ENCODE results near the gene TBC1D22A.
"Not testable (repeated sequence)": the region's sequence is repeated elsewhere in the genome, so short reads cannot be mapped to it uniquely, and the experiment has no call there.

TBC1D22A gene

DNA sequence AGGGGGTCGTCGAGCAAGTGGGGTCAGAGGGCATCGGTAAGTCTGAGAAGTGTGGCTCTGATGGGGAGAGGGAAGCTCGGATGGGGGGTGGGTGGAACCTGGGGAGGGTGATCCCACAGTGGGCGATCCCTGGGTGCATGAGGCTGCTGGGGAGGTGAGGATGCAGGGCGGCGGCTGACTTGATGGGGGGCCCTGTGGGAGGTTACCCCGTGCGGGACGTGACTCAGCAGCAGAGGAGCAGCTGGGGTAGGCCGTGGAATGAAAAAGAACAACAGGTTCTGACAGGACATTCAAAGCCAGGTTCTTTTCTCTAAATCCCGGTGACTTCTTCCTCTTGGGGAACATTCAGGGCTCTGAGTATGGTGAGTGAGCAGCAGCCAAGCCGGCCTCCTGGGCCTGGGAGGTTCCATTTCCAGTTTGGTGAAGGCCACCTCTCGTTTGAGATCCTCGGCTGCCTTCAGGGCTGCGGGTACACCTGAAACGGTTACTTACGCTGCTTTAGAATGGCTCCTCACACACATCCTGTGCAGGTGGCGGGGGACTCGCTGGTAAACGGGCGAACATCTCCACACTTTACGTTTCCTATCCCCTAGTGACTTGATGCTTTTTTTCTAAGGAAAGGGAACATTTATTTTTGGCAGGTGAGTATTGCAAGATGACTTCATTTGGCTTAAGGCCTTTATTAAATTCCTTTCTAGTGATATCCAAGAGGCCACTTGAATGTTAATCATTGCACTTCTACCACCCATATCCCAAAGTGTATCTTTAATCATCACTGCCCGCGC, 278.2 kb downstream of the TBC1D22A start:
- no peak for FAIRE-seq

DNA sequence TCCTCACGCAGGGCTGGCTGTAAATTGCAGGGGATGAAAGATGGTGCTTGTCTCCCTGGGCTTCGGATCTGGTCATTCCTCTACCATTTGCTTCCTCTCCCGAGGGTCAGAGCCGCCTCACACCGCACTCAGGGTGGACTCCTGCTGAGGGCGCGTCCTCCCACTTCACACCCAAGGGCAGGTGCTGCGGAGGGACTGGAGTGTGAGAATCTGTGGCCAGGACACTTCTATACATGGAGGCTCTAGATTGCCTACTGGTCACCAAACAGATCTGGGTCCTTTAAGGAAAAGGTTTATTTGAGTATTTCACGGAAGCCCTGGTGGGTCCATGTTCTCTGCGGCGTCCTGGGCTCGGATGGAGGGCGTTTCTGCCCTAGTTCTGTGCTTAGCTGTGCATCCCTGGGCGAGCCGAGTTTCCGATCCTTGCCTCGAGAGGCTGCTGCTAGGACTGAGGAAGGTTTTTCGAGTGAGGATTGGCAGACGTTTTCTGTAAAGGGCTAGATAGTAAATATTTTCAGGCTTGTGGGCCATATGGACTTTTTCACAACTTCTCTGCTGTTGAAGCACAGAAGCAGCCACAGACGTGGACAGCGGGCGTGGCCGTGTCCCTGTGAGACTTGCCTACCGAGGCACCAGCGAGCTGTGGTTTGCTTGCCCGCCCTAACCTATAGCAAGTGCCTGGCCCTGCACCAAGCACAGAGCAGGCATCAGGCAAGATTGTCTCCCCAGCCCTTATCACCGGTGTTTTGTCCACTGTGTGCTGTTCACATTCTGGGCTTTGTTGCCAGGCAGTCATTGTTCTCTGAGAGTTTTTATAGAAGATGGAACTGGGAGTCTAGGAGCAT, 279.0 kb downstream of the TBC1D22A start:
- FAIRE-seq = no peak

DNA sequence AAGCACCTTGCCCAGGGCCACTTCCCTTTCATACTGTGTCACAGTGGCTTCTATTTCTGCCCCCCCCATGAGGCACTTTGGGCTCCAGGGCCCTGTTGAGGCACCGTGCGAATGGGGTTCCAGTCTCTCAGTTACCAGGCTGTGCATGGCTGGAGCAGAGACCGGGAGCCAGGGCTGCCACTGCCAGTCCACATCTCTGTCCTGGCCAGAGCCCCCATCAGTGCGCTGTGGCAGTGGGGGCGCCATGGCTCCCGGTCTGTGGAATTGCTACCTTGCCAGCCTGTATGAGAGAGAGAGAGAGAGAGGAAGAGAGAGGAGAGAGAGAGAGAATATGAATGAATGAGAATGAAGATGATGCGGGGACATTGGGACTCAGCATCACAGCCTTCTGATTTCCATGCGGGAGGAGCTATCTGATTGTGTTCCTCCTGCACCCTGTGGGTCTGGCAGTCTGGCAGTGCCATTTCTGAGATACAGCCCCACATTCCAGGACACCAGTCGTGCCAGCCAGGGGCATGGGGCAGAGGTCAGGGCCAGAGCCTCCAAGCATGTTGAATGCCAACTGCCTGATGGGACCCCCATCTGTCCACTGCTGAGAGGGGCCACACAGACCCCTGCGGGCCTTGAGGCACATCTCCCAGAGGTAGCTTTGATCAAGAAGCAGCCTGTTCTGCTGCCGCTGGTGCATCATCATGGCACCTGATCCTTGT, 279.8 kb downstream of the TBC1D22A start:
- FAIRE-seq = no peak

DNA sequence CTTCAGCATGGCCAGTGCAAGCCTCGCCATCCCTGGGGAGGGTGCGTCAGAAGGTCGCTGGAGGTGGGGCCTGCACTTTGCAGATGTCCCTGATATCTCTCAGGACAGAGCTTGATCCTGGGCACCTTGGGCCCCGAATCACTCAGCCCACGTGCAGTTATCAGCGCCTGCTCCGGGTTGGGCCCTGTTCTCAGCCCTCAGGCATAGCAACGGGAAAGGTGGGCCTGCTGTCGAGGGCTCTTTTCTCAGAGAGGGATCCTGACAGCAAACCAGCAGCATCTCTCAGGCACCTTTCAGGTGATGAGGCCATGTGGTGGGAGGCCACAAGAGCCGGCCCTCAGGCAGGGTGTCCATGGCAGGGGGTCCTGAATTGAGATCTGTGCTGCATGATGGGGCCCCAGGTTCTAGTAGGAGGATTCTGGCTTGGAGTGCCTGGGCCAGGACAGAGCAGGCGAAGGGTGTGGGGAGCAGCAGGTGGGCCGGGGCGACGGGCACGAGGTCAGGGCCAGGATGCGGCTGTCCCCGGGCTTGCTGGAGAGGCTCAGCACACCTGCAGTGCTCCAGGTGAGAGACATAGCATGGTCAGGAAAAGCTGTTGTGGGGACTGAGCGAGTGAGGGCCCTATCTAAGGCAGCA, 280.5 kb downstream of the TBC1D22A start:
- FAIRE-seq = no peak

DNA sequence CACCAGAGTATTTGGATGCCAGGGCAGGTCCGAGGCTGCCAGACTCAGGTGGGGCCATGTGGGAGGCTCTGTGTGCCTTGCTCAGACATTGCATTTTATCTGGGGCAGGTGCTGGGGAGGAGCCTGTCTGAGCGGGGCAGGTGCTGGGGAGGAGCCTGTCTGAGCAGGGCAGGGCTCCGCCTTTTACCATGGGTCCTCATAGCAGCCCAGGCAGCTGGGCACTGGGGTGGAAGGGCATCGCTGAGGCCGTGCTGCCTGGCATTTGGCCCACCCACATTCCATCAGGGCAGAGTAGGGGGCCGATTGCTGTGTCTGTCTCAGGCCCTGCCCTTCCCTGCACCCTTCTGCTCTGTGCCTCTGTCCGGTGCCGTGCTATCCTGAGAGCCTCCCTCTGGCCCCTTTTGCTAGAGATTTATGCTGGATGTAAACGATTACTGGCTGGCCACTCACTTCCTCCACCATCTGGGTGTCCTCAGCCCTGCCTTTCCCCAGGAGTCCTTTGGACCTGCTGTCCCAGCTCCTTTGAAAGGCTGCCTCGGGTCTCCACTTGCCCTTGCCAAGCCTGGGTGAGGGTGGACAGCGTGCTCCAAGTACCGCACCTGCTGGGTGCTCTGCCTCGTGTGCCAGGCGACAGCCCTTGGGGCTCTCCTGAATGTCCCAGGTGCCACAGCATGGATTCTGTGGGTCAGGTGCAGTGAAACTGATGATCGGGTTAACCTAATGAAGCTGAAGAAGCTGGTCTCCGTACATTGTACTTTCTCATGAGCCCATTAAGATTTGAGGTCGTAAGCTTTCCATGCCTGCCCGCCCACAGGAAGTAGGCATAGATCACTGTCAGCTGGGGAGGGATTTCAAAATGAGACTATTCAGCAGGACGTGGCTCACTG, 281.6 kb downstream of the TBC1D22A start:
- FAIRE-seq = no peak

DNA sequence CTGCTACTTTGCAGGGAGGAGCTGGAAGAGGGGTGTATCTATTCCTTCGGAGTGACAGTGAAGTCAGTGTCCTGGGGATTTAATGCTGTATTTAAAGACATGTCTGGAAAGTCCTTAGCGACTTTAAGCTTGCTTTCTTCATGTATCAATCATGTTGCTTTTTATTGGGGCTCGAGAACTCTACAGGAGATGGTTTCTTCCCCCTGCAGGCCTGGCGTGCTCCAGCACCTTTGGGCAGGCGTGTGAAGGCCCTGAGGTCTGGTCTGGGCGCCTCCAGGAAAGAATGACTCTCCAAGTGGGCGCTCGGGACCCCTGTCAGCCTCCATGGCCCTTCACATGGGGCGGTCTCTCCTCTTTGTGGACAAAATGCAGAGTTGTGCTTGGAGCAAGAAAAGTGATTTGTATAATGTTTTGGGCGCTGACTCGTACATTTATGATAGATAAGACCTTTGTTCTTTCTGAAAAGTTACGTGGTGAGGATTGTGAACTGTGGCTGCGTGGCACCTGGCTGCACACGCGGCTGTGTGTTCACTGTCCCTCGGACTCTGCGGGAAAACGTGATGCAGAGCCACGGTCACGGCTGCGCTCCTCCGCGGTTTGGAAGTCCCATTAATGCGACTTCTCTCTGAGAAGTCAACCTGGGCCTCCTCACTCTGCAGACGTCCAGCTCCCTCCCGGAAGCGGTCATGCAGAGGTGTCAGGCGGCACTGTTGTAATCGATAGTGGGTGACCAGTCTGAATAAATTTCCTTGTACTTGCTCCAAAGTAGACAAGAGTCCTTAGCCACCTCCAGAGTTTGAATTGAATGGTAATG, 282.5 kb downstream of the TBC1D22A start:
- FAIRE-seq = no peak

DNA sequence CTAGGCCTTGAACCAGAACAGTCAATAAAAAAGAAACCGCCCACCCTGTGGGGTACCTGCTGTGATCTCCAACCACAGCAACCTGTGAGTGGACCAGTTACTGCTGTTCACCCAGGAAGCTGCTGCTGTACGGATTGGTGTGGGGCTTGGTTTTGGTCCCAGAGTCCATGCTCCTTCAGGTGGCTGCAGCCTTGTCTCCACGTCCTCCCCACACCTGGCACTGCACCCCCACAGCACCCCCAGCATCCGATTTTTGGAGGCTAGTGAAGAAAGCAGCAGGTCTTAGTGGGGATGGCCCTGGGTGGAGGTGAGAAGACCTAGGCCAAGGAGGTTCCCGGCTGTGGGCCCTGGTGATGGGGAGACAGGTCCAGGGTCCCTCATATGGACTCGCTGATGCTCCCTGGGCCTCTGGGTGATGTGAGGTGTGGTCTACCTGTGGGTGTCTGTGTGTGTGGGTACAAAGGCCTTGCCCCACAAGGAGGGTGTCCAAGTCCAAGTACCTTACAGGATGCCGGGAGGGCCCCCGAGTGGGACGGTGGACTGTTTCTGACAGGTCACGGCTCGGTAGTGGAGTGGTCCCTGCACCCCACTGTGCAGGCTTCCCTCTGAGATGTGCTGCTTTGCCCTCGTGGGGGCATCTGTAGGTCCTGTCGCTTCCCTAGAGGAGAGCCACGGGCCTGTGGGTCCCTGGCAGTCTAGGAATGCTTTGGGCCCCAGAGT, 283.4 kb downstream of the TBC1D22A start:
- no peak for FAIRE-seq

DNA sequence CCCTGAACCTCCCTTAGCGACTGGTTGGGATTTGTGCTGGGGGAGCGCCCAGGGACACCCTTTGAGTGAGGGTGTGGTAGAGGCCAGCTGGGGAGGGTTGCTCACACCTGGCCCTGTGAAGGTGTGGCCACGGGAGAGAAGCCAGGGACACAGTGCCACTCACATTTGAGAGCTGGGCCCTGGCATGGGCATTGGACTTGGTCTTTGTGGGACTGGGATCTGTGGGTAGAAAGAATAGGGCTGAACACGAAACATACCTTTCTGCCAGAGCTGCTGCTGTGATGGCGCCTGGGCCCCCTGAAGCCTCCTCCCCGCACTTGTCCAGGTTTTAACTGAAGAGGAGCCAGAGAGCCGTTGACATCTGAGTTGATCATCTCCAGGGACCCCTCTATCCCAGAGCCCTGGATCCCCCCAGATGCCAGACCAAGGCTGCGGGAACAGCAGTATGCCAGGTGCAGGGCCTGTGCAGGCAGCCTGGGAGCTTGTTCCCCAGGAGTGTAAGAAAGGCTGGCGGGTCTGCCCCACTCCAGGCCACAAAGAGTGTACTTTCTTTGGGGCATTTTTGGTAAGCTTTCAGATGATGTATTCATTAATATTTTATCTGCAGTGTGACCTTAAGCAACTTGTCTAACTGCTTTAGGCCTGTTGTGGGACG, 284.1 kb downstream of the TBC1D22A start:
- FAIRE-seq = no peak

DNA sequence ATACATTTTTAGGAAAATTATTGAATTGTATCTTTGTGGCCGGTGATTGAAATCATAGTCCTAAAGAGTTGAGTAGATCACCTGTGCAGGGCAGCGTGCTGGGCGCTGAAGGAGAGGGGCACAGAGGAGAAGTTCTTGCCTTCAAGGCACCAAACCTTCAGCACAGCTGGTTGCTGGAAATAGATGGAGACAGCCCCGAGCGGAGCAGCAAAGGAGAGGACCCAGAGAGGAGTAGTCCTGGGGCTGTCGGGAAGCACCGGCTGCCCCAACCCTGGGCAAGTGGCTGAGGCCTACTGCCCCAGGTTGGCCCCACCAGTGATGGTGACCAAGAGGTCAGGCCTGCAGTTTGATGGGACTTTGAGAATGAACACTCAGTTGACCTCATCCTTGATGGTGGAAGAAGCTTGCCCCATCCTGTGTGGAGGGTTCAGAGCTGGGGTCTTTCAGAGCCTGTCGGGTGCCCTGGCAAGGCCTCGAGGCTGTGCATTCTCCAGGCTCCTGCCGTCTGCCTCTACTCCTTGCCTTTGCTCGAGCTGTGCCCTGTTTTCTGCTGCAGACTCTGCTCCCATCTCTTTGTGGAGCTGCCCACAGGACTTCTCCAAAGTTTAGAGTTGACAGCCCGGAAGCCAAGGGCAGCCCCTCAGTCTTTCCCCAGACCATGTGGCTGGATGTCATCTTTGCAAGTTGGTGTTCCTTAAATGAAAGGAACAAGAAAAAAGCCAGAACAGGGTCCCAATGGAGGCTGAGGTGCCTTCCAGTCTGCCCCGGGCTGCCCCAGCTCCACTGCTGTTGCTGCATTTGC, 285.1 kb downstream of the TBC1D22A start:
- no peak for FAIRE-seq

DNA sequence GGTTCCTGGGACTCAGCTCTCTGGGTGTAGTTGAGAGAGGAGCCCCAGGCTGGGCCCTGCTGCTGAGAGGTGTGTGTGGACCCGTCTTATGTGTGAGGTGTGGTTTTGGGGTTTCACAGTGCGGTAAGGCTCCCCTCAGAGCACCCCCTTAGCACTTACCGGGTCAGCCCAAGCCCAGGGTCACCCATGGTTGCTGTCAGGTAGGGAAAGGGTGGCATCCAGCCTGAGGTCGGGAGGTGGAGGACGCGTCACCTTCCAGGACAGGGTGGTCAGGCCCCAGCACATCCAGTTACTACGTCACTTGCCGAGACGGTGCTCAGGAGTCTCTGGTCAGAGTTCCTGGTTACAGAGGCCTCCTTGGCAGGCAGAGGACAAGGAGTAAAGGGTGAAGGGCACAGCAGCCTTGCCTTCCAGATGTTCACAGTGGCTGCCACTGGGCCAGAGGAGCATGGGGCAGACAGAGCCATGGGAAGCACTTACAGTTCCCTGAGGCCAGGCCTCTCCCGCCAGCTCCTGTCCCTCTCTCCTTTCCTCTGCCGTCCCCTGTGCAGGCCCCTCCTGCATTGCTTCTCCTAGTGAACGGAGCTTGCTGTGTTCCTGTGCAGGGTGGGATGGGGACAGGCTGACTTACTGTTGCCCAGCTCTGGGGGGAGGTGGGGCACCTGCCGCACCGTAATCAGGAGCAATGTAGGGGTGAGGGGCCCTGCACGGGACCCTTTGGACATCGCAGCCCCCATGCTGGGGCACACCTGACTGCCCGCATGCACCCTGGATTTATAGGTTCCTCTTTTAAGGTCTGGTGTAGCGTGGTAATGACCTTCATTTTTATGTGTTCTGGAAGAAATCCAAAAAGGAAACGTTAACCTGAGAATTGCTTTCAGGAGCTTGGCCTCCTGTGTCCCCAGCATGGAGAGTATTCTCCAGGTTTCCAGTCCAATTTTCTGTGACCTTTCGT, 285.9 kb downstream of the TBC1D22A start:
- no peak for FAIRE-seq

DNA sequence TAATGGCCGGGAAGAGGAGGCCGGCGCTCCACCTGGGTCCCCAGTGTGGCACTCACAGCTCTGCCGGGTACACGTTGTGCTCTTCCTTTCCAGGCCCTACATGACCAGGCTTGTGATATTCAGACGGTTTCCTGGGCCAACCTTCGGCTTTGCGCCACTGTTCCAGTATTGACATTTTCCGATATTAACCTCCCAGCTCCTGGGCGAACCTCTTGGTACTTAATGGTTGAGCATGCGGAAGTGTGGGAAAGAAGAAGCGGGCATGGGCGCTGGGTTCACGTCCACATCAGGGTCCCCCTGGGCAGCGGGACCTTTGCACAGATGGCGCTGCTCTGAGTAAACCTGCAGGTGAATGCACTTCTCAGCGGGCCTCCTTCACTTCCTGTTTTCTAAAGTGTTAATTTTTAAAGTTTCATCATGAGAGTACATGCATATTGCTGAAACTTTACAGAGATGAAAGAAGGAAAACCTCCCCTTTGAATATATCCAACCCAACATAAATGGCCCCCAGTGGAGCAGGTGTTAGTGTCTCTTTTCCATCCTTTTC, 286.7 kb downstream of the TBC1D22A start:
- no peak for FAIRE-seq

DNA sequence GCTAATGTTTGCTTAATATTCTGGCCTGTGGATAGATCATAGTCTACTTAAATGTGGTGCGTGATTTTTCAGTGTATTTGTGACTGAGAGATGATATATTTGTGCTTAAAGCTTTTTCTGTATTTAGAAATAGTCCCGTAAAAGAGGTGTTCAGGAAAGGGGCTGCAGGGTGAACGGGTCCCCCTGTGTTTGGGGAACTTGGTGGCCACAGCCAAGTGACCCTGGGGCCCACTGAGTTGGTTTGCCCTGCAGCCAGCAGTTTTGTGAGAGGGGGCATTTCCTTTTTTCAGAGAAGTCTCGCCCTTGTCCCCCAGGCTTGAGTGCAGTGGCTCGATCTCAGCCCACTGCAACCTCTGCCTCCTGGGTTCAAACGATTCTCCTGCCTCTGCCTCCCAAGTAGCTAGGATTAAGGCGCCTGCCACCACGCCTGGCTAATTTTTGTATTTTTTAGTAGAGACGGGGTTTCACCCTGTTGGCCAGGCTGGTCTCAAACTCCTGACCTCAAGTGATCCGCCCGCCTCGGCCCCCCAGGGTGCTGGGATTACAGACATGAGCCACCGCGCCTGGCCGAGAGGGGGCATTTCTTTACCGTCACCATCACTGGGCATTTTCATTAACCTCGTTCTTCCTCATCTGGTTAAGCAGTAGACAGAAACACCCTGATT, 287.4 kb downstream of the TBC1D22A start:
- FAIRE-seq = not testable (repeated sequence)

DNA sequence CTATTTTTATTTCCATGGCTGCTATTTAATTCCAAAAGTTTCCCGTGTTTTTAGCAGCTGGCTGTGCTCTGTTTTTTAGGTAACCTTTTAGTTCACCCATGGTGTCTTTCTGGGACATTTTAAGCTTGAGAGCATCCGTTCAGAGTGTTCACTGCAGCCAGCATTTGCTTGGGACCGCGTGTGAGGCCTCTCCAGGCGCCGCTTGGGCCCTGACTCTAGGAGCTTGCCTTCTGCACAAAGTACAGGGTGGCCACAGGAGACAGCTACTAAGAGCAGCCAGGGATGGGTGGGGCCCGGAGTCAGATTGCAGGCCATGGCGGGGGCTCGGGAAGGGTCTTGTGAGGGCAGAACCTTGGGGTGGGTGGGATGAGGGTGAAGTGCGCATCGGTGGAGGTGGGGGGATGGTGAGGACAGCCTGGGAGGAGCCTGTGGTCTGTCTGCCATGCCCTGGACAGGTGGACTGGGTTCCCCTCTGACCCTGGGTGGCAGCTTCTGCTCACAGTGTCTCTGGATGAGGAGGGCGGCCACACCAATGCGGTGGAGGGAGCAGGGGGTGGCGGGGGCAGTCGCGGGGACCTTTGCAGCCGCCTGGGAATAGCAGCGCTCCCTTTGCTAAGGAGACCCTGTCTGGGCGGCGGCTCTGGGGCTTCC, 288.1 kb downstream of the TBC1D22A start:
- no peak for FAIRE-seq

DNA sequence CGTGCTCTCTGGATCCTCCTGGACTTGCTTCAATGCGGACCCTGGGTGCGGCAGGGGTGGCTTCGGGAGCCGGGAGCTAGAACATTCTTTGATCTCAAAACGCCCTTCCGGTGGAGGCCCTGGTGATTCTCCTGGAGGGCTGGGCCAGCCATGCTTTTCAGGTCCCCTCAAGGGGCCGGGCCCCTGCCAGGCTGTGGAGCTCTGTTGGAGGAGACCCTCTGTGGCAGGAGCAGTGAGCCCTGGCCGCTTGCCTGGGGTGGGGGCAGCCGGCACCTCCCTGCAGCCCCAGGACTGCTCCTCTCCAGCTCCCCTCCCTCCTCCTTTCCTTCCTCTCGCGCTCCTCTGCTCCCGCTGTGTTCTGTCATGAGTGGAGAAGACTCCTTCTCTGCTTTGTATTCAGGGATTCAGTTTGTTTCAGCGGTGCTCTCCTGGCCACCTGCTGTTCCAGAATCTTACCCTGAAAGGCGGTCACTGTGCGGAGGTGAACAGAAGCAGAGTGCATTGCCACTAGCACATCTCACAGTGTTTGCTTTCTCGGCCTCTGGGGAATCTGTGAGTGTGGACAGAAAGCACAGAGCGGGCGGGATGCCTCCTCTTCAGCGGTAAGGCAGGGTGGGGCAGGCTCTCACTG, 289.1 kb downstream of the TBC1D22A start:
- FAIRE-seq = no peak

DNA sequence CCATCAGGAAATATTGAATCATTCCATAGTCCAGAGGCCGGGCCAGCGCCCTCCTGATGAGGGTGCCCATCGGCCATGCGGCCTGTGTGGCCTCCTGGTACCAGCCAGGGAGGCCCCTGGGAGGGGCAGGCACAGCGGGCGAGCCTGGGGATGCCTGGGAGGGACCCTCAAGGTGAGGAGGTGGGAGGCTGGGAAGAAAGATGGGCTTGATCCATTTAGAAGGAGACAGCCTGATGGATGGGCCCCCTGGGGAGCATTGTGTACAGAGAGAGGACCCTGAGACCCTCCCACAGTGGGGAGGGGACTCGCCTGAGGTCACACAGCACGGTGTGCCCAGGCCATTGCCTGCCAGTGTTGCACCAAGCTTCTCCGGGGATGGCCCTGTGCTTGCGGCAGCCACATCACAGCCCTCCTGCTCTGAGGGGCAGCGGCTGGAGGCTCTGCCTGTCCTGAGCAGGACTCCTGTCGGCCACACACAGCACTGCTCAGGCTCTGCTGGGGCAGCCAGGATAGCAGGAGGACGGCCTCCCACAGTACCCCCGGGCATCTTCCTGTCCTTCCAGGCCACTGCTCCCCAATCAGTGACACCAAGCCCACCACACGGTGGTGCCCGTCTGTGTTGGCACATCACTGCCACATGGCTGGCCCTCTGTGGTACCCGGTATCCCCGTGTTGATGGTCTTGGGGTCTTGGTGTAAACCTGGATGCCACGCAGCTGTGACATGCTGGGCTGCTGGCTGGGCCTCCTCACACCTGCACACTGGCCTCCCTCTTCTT, 290.0 kb downstream of the TBC1D22A start:
- no peak for FAIRE-seq
